ENCODE data around the gene SYT13. TPM values are rescaled to one million over a fixed set of nuclear protein-coding genes. Genes with fewer than 3 reads are reported as not detected.

The SYT13 gene
- total RNA-seq, 4 donors from 2014 or later = 0.23 to 0.83 (median 0.42) TPM; not detected in 1

- H3K27me3 ChIP-seq = peaks cover 0 to 86% (median 29%) of the 10 kb centered on the region in 4 donors
- intact Hi-C loops (cut with DNase I) = no loop called here
- DNase-seq (ENCODE audit: extremely low spot score) = no peak
- H3K4me3 ChIP-seq = peak overlapping the region in 1 of 4 donors; percentile 32
- TF ChIP-seq POLR2AphosphoS5 (IDR thresholded peaks at IDR 0.05) = no peak
- no peak for TF ChIP-seq POLR2A (IDR thresholded peaks at IDR 0.05; ENCODE audit: low read depth)
- no peak for TF ChIP-seq CTCF (IDR thresholded peaks at IDR 0.05)
- no peak for TF ChIP-seq EP300 (IDR thresholded peaks at IDR 0.05)
- peaks cover 8 to 11% (median 8%) of the 10 kb centered on the region in 4 donors for H3K4me1 ChIP-seq
- 21% methylated on average over 12 of the region's 13 CpGs for WGBS
- H3K9me3 ChIP-seq = peaks cover 0 to 10% (median 7%) of the 10 kb centered on the region in 4 donors
- H3K27ac ChIP-seq (replicated peaks in 1 of 4) = no peak overlapping the region
- no peaks in the 10 kb centered on the region for H3K36me3 ChIP-seq
Observed at GRCh38 chr11:45285250-45285828, 802 bp downstream of the SYT13 start.

- H3K27ac ChIP-seq (replicated peaks in 1 of 4) = no peak overlapping the region
- peaks cover 0 to 10% (median 4%) of the 10 kb centered on the region in 4 donors for H3K9me3 ChIP-seq
- TF ChIP-seq POLR2A (IDR thresholded peaks at IDR 0.05; ENCODE audit: low read depth) = no peak
- no peak for TF ChIP-seq EP300 (IDR thresholded peaks at IDR 0.05)
- no peak for TF ChIP-seq POLR2AphosphoS5 (IDR thresholded peaks at IDR 0.05)
- no peak for TF ChIP-seq CTCF (IDR thresholded peaks at IDR 0.05)
- 90% methylated on average over 6 of the region's 6 CpGs for WGBS
- peaks cover 8 to 11% (median 8%) of the 10 kb centered on the region in 4 donors for H3K4me1 ChIP-seq
- intact Hi-C loops (cut with DNase I) = no loop called here
- DNase-seq (ENCODE audit: extremely low spot score) = no peak
- H3K36me3 ChIP-seq = no peaks in the 10 kb centered on the region
- peaks cover 0 to 65% (median 18%) of the 10 kb centered on the region in 4 donors for H3K27me3 ChIP-seq
- H3K4me3 ChIP-seq = no peak overlapping the region
Observed at GRCh38 chr11:45282081-45282480, 4.1 kb downstream of the SYT13 start.

GRCh38 chr11:45280449-45280848 lies 5.7 kb downstream of the SYT13 start:
- H3K27me3 ChIP-seq = peaks cover 0 to 59% (median 3%) of the 10 kb centered on the region in 4 donors
- 49% methylated on average over 3 of the region's 3 CpGs for WGBS
- H3K4me3 ChIP-seq = no peak overlapping the region
- no peak for DNase-seq (ENCODE audit: extremely low spot score)
- H3K27ac ChIP-seq (replicated peaks in 1 of 4) = no peak overlapping the region
- no peaks in the 10 kb centered on the region for H3K36me3 ChIP-seq
- peaks cover 0 to under 1% (median 0%) of the 10 kb centered on the region in 4 donors for H3K4me1 ChIP-seq
- H3K9me3 ChIP-seq = peaks cover 0 to 7% (median 2%) of the 10 kb centered on the region in 4 donors
- intact Hi-C loops (cut with DNase I) = no loop called here
- no peak for TF ChIP-seq EP300 (IDR thresholded peaks at IDR 0.05)
- no peak for TF ChIP-seq CTCF (IDR thresholded peaks at IDR 0.05)
- no peak for TF ChIP-seq POLR2A (IDR thresholded peaks at IDR 0.05; ENCODE audit: low read depth)
- TF ChIP-seq POLR2AphosphoS5 (IDR thresholded peaks at IDR 0.05) = no peak

GRCh38 chr11:45279645-45280044 lies 6.5 kb downstream of the SYT13 start:
- no peak for TF ChIP-seq CTCF (IDR thresholded peaks at IDR 0.05)
- no peak for TF ChIP-seq POLR2AphosphoS5 (IDR thresholded peaks at IDR 0.05)
- TF ChIP-seq POLR2A (IDR thresholded peaks at IDR 0.05; ENCODE audit: low read depth) = no peak
- no peak for TF ChIP-seq EP300 (IDR thresholded peaks at IDR 0.05)
- Histone ChIP-seq H3K9me3 (peaks cover 0 to 7% (median 2%) of the 10 kb centered on the region in 4 donors), H3K4me1 (no peaks in the 10 kb centered on the region), H3K27me3 (peaks cover 0 to 58% (median 0%) of the 10 kb centered on the region in 4 donors), H3K4me3 (no peak overlapping the region), H3K36me3 (no peaks in the 10 kb centered on the region), H3K27ac (replicated peaks in 1 of 4) (no peak overlapping the region)
- no peak for DNase-seq (ENCODE audit: extremely low spot score)
- intact Hi-C loops (cut with DNase I) = no loop called here
- 90% methylated on average over 2 of the region's 2 CpGs for WGBS

Data from esophagus muscularis mucosa (tissue), 4 donors.